C4-2B (cell line): ENCODE results near the gene ONECUT2.

Experiments used
- H3K27ac ChIP-seq: fragments of 450-650 bp; 2 replicates; pipeline ENCODE4 v1.5.1; 2017
- CTCF ChIP-seq: fragments of 450-650 bp; conservative IDR thresholded peaks from 2 replicates; pipeline ENCODE4 v1.5.1; 2017; ENCODE audit warnings: mild to moderate bottlenecking
- ZFX ChIP-seq: fragments of 450-650 bp; IDR thresholded peaks from 2 replicates; pipeline ENCODE4 v1.6.1; 2017

ONECUT2 gene

GRCh38 chr18:57437766-57438671 is 2.8 kb downstream of the ONECUT2 start:
- H3K27ac ChIP-seq: no peak overlapping the region
- TF ChIP-seq CTCF: peak; percentile 87
- no peak for TF ChIP-seq ZFX

GRCh38 chr18:57438743-57439608 is 3.8 kb downstream of the ONECUT2 start:
- no peak overlapping the region for H3K27ac ChIP-seq
- TF ChIP-seq CTCF (no peak), ZFX (no peak)

- TF ChIP-seq ZFX (no peak), CTCF (no peak)
- no peak overlapping the region for H3K27ac ChIP-seq
Measured at GRCh38 chr18:57439609-57439968, 4.4 kb downstream of the ONECUT2 start.

GRCh38 chr18:57439985-57440330 is 4.8 kb downstream of the ONECUT2 start:
- H3K27ac ChIP-seq: no peak overlapping the region

GRCh38 chr18:57440331-57441070 is 5.3 kb downstream of the ONECUT2 start:
- H3K27ac ChIP-seq: no peak overlapping the region
- TF ChIP-seq ZFX (no peak), CTCF (no peak)

More at GRCh38 chr18:57439985-57440330, 4.8 kb downstream of the ONECUT2 start:
- no peak for TF ChIP-seq CTCF
- TF ChIP-seq ZFX: no peak

- no peak for TF ChIP-seq CTCF
- no peak for TF ChIP-seq ZFX
- H3K27ac ChIP-seq: no peak overlapping the region
Measured at GRCh38 chr18:57441071-57441794, 6.1 kb downstream of the ONECUT2 start.
